D341Med (cell line): ENCODE measurements around the gene HOXA7.

Experiments used
- DNase-seq: peaks from one replicate; pipeline ENCODE4 v3.0.0; 2012; ENCODE audit warnings: low spot score

Gene HOXA7

DNA sequence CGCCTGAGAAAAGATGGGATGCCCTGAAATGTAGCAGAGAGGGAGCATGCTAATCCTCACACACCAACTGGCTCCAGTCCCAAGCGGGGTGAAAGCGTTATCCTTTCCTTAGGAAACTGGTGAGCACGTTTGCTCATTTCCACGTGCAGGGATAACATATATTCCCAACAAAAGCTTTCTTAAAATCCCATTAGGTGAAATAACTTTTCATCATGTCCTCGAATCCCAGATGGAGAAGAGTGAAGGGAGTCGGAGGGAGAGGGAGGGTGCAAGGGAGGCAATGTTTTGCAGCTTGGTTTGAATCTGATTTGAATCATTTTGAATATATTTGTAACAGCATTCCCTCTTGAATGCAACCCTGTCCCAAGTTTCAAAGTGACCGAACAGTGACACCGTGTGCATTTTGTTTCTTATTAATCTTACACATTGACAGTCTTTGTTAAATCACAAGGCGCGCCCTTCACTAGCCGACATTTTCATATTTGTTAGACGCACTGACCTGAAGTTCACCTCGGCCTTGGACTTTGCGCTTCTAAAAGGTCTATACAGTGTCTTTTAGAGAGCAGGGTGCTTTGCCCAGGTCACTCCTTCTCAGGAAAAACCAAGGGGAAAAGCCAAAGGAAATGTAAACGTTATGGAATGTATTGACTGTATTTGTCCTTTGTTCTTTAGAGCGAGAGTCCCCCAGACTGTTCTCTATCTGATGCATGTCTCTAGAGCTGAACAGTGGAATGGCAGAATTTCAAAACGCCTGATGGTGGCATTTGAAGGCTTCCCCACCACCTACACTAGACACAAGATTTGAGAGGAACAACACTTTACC is 22.9 kb downstream of the HOXA7 start:
- no peak for DNase-seq

DNA sequence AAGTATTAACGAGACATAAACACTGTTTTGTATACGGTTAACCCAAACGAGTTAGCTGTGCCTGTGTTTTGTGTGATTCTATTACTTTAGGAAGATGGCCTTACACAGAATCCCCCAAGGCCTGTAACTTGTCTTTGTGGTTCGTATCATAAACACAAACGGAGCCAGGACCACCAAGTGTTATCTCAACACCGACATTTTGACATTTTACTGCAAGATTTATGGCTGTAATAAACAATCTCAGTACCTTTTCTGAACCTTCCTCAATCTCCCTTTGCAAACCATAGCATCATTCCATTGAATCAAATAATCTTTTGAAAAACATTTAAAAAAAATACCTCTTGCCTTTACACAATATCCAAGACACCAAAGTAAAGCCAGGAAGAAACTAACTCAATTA is 23.5 kb downstream of the HOXA7 start:
- no peak for DNase-seq

GRCh38 chr7:27132214-27132613 is 24.3 kb downstream of the HOXA7 start:
- DNase-seq: no peak

GRCh38 chr7:27131390-27131819 is 25.1 kb downstream of the HOXA7 start:
- no peak for DNase-seq

DNA sequence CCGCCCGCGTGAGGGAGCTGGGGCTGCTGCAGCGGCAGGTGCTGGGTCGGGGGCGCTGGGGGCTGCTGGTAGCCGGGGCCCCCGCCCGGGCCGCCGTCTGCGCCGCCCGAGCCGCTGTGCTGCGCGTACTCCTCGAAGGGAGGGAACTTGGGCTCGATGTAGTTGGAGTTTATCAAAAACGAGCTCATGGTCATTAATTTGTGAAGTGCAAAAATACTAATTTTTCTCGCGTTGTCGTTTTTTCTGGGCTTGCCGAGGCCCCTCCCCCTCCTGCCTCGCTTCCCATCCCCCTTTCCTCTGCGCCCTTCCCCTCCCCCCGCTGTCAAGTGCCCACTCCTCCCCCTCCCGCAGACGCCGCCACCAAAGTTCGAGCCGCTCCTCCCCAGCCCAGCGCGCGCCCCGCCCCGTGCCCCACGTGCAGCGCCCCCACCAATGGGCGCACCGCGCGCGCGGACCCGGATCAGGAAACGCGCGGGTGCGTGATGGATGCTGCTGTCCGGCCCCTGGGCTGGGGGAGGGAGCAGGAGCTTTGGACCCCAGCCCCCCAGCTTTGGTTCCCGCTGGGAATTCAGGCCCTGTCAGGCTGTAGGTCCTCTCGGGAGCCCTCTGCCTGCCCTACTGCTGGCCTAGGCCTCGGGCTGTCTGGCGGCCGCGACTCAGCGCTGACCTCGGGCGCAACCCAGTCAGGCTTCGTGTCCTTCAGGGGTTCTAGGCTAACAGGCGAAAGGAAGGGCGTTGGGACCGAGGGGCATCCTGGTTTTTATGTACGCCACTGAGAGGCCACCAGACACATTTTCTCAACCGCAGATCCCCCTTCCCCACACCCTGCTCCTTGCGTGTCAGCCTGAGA is 25.7 kb downstream of the HOXA7 start, which contains the start of gene HOXA4:
TSS of gene HOXA4 (minus strand) at position 218 of the 850 bp plus-strand sequence. CDS start at position 194, 24 bp downstream.
- peak; percentile 78 for DNase-seq

DNA sequence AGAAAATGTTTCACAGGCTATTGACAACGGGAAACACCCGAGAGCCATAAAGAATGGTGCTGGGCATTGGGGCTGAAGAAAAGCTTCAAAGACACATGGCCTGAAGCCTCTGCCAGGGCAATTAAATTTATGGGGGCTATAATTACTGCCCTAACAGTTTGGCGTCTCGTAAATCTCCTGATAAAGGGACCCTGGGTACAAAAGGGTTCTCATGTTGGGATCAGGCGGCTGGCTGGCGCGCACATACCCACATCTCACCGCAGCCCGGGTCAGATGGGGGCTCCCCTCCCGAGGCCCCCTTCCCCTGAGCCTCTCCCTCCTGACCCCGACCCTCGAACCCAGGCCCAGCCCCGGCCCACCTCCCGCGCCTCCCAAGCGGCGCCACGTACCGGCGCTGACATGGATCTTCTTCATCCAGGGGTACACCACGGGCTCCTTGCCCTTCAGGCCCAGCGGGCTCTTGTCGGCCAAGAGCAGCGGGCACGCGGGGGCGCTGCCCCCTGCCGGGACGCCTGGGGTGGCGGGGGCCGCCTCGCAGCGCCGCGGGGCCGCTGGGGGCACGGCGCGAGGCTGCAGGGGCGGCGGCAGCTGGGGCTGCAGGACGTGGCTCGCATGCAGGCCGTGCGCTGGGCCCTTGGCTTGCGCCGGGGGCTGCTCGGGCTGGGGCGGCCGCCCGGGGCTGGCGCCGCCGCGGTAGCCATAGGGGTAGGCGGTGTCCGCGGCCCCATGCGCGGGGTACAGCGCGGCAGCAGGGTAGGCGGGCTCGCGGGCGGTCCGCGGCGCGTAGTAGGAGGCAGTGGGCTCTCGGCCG is 26.5 kb downstream of the HOXA7 start:
- DNase-seq: peak; percentile 46

- no peak for DNase-seq
These were observed 27.4 kb downstream of the HOXA7 start for GRCh38 chr7:27128776-27129728.

DNA sequence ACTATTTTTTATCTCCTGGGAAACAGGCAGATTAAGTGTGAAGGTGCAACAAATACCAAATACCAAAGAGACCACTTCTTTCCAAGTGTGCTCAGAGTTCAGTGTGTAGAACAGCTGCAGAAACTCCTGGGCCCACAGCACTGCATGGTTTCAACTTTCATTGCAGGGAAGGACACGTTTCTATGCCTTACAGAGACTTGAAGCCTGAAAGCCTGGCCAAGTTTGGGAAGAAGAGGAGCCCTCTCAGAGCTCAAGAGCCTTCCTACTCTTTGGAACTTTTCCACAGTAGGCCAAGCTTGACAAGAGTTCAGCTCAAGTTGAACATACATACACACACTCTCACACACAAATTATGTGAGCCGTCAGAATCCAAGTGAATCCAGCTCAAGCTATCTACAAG is 28.4 kb downstream of the HOXA7 start:
- DNase-seq: no peak

- no peak for DNase-seq
These were observed 29.7 kb downstream of the HOXA7 start for GRCh38 chr7:27126596-27127327.

DNA sequence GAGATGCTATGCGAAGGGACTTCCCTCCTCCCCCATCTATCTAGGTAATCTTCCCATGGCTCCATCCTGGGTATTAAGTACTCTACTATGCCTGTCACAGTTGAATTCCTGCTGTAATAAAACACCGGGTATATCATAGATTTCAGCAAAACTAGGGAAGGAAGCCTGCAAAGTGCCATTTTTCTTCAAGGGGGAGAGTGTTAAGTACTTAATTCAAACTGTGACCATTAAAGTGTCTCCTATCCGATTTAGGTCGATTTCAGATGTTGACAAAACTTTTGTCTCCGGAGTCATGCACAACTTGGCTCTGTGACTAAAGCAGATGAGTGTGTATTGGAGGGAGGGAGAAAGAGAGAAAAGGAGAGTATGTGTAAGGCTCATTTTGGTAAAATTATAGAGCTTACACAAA is 30.5 kb downstream of the HOXA7 start:
- no peak for DNase-seq

- DNase-seq: peak; percentile 22
These were observed 31.4 kb downstream of the HOXA7 start for GRCh38 chr7:27124902-27125689.

DNA sequence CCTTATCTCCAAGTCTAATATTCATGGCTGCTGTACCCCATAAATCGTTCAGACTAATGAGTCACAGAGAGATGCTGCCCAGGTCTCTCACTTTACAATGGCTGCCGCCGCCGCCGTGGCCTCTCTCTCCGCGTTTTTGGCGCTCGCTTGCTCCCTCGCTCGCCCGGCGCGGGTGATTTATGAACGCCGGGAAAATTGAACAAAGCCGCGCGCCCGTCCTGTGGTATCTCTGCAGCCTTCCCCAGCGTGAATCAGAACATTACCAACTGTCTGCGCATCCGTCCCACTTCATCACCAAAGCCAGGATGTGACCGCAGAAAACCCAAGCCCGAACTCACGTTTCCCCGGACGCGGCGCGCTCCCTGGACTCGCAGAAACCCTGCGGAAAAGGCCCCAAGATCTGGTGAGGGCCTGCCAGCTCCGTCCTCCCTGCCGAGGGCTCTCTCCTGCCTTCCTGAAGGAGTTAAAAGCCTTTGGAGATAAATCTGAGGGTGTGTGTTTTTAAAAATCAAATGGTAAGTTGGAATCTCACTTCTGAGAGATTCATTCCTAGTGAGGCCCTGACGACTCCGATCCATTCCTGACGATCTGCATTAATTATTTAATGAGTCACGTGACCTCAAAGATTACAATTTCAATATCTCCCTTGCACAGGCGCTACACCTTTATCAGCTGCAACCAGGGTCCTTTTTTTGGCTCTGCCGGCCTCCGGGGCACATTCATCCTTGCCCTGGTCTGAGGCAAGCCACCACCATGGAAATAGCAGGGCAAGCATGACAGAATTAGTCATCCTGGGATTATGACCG is 32.2 kb downstream of the HOXA7 start:
- no peak for DNase-seq

DNA sequence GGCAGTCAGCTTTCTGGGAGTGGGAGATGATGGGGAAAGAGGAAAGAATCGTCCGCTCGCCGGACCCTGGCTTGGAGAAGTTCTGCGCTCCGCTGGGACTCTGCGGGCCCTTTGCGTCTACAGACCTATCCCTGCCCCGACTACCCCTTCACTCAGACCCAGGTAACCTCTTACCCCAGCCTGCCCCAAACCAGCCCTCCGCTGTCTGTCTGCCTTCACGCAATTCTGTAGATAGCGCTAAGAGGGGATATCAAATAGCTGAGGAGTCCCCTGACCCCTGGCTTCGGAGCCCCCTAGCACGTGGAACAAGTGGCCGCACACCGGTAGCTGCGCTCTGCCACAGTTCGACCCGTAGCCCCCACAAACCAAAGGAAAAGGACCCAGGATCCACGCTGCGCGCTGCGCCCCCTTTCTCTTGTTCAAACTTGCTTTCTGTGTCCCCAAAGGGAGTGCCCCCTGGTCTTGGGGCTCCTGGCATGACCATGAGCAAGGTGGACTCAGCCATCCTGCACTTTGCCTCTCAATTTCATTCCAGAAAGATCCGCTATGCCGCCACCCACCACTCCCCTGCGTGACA is 32.9 kb downstream of the HOXA7 start:
- no peak for DNase-seq

DNA sequence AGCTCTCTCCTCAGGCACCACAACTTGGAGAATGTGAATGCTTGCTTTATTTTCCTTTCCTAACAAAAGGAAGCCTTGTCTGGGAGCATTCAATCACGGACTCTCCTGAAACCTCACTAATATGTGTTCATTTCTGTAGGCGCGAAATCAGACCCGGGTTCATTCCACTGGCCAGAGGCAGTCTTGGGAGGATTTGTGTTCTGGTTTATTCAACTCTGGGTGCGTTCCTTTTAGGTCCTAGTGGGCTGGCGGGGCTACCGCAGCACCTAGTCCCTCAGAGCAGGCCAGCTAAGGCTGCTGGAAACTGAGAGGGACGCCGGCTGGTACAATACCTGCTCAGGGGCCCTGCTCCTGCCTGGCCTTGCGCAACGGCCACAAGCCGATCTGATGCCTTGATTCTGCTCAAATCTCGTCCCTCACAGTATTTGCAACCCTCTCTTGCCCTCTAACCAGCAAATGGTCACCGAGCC is 33.4 kb downstream of the HOXA7 start:
- no peak for DNase-seq

- DNase-seq: peak; percentile 23
These were observed 34.2 kb downstream of the HOXA7 start for GRCh38 chr7:27122077-27122910.

- DNase-seq: no peak
These were observed 34.8 kb downstream of the HOXA7 start for GRCh38 chr7:27121684-27122076.

DNA sequence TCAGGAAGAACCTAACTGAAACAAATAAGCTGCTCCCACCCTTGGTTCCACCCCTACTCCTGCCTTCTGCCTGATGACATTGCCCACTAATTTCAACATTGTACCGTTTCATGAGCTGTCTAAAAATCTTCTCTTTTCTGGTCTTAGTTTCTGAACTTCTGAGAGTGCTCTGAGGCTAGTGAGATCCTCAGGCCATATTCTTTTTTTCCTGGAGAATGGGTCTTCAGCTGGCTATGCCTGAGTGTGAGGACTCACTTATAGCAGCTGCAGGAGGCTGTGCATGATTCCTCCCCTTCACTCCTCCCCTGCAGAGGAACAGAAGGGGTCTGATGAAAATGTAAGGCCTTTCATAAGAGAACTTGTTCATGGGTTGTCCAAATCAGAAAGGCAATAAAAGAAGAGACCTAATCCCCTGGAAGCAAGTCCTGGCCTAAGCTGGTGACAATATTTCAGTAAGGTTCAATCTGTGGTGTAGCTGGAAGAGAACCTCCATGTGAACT is 37.0 kb downstream of the HOXA7 start:
- no peak for DNase-seq
